Body of pancreas (tissue), 4 donors: Measurements from ENCODE around the gene CHRM2. TPM values are rescaled to one million over a fixed set of nuclear protein-coding genes. Genes with fewer than 3 reads are reported as not detected.

Experiments
- ATAC-seq: fragments of 150-250 bp; one replicate; pipeline ENCODE4 v1.9.1; 2016
- DNase-seq, 4 donors: peaks; one replicate each; pipeline ENCODE4 v3.0.0-alpha.2; 2019
- H3K27ac ChIP-seq, 4 donors: fragments of 200-600 bp; sonication (generic); 1 replicate in 3 of 4; 2 replicates in 1 of 4; pipeline versions ENCODE4 v1.5.1 to v1.6.1; 2016 to 2019; ENCODE audit warnings: mild to moderate bottlenecking in 1 of 4, mixed read lengths in 1 of 4, moderate library complexity in 1 of 4
- H3K27me3 ChIP-seq, 2 donors: fragments of 200-600 bp; sonication (generic); one replicate each; pipeline ENCODE4 v1.6.0; 2016; ENCODE audit warnings: mild to moderate bottlenecking in 1 of 2
- H3K36me3 ChIP-seq, 2 donors: fragments of 200-600 bp; sonication (generic); replicated peaks in 1 of 2; 2 replicates each; pipeline ENCODE4 v1.5.1; 2016; ENCODE audit warnings: low read depth in 2 of 2; ENCODE audit not compliant: insufficient read depth in 1 of 2
- H3K4me1 ChIP-seq: fragments of 200-600 bp; sonication (generic); one replicate; pipeline ENCODE4 v1.6.0; 2016
- H3K4me3 ChIP-seq, 2 donors: fragments of 200-600 bp; sonication (generic); 1 replicate in 1 of 2; 2 replicates in 1 of 2; pipeline ENCODE4 v1.5.1; 2016 to 2019
- H3K9me3 ChIP-seq, 3 donors: fragments of 200-600 bp; sonication (generic); 1 replicate in 2 of 3; 2 replicates in 1 of 3; pipeline ENCODE4 v1.5.1; 2016
- CTCF ChIP-seq, 7 experiments: fragments of 450-650 bp in 4 of 7; fragments of 200-600 bp in 3 of 7; sonication (generic) in 3 of 7; IDR thresholded peaks; one replicate each; pipeline ENCODE4 v1.5.1; 2016 to 2019; ENCODE audit warnings: antibody characterized with exemption in 7 of 7
- POLR2A ChIP-seq, 3 donors: fragments of 450-650 bp; IDR thresholded peaks; one replicate each; pipeline ENCODE4 v1.6.1; 2016; ENCODE audit warnings: antibody characterized with exemption in 3 of 3, mild to moderate bottlenecking in 2 of 3
- WGBS, 2 donors: methylation state at CpG; one replicate each; pipeline ENCODE4 v1.1.5; 2017; 5-methylcytosine and 5-hydroxymethylcytosine counted together
- intact Hi-C: fragments of 100-400 bp; cut with DNase I; formaldehyde crosslinking; loops from one replicate; pipeline ENCODE4 v1.15.1; 2023
- total RNA-seq, 2 donors: library from RNA; depleted of rRNA; stranded (reverse); fragments of >200 nt; gene quantifications; one replicate each; pipeline ENCODE4 v1.1.0, GENCODE V29; 2016

Gene CHRM2
- total RNA-seq, 2 donors from 2014 or later: not detected

- Histone ChIP-seq H3K4me1 (no peaks in the 10 kb centered on the region), H3K9me3 (no peaks in the 10 kb centered on the region), H3K36me3 (no peaks in the 10 kb centered on the region), H3K27me3 (no peaks in the 10 kb centered on the region), H3K27ac (no peak overlapping the region), H3K4me3 (no peak overlapping the region)
- intact Hi-C loops: no loop called here
- DNase-seq (no peak), ATAC-seq (no peak)
- no peak for TF ChIP-seq POLR2A (IDR thresholded peaks at IDR 0.05)
- TF ChIP-seq CTCF (IDR thresholded peaks at IDR 0.05): no peak
- WGBS, 2 donors: 38 to 52% methylated on average over 2 of the region's 2 CpGs
Observed at GRCh38 chr7:136897676-136898075, 29.2 kb downstream of the CHRM2 start.

GRCh38 chr7:136900005-136900404 is 31.6 kb downstream of the CHRM2 start:
- intact Hi-C loops: no loop called here
- TF ChIP-seq CTCF (IDR thresholded peaks at IDR 0.05): no peak
- TF ChIP-seq POLR2A (IDR thresholded peaks at IDR 0.05): no peak
- Histone ChIP-seq H3K4me3 (no peak overlapping the region), H3K4me1 (no peaks in the 10 kb centered on the region), H3K36me3 (no peaks in the 10 kb centered on the region), H3K27ac (no peak overlapping the region), H3K27me3 (no peaks in the 10 kb centered on the region), H3K9me3 (no peaks in the 10 kb centered on the region)
- ATAC-seq (no peak), DNase-seq (no peak)
- WGBS, 2 donors: 11 to 13% methylated on average over 1 of the region's 1 CpG

- Histone ChIP-seq H3K27ac (no peak overlapping the region), H3K4me1 (no peaks in the 10 kb centered on the region), H3K9me3 (no peaks in the 10 kb centered on the region), H3K27me3 (no peaks in the 10 kb centered on the region), H3K4me3 (no peak overlapping the region), H3K36me3 (no peaks in the 10 kb centered on the region)
- ATAC-seq (no peak), DNase-seq (no peak)
- 27 to 35% methylated on average over 1 of the region's 1 CpG for WGBS, 2 donors
- intact Hi-C loops: no loop called here
- TF ChIP-seq CTCF (IDR thresholded peaks at IDR 0.05) (no peak), POLR2A (IDR thresholded peaks at IDR 0.05) (no peak)
Observed at GRCh38 chr7:136910771-136911170, 42.3 kb downstream of the CHRM2 start.

DNA sequence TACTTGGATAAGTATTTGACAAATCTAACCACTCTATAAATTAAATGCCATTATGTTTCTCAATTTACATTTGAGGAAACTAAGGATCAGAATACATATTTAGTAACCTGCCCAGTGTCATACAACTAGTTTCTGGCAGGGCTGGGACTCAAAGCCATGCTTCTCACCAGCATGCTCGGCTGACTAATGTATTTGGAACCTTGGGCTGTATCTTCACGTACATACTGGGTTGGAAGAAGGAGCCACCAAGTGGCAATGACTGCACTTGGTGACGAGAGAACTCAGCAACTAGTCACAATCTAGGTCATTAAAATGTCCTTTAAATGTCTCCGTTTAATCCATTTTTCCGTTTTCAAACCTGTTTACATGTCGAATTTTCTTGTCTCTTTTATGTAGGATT is 42.9 kb downstream of the CHRM2 start:
- Histone ChIP-seq H3K4me3 (no peak overlapping the region), H3K27ac (no peak overlapping the region), H3K36me3 (no peaks in the 10 kb centered on the region), H3K27me3 (no peaks in the 10 kb centered on the region), H3K4me1 (no peaks in the 10 kb centered on the region), H3K9me3 (no peaks in the 10 kb centered on the region)
- intact Hi-C loops: no loop called here
- TF ChIP-seq CTCF (IDR thresholded peaks at IDR 0.05): no peak
- TF ChIP-seq POLR2A (IDR thresholded peaks at IDR 0.05): no peak
- no peak for ATAC-seq
- no peak for DNase-seq
- 44 to 57% methylated on average over 6 of the region's 6 CpGs for WGBS, 2 donors

GRCh38 chr7:136912339-136912738 is 43.9 kb downstream of the CHRM2 start:
- H3K27me3 ChIP-seq: no peaks in the 10 kb centered on the region
- DNase-seq: no peak
- TF ChIP-seq CTCF (IDR thresholded peaks at IDR 0.05) (no peak), POLR2A (IDR thresholded peaks at IDR 0.05) (no peak)
- no peak for ATAC-seq
- no peaks in the 10 kb centered on the region for H3K4me1 ChIP-seq
- H3K4me3 ChIP-seq: no peak overlapping the region
- intact Hi-C loops: no loop called here
- H3K9me3 ChIP-seq: no peaks in the 10 kb centered on the region
- H3K27ac ChIP-seq: no peak overlapping the region
- no peaks in the 10 kb centered on the region for H3K36me3 ChIP-seq
- WGBS, 2 donors: 24 to 31% methylated on average over 3 of the region's 3 CpGs
